BLaER1 treated with 17β-estradiol and CSF1 and Interleukin-3, amounts not matched to agents 10 nM and 100 nM (cell line): ENCODE measurements around the gene P3H2.

Experiments
- H3K27ac ChIP-seq, 11 experiments: shearing (Covaris generic); formaldehyde crosslinking; 2 replicates each; pipeline ENCODE4 v1.8.1; 2022
- H3K27me3 ChIP-seq, 11 experiments: shearing (Covaris generic); formaldehyde crosslinking; 2 replicates each; pipeline ENCODE4 v1.8.1; 2022
- H3K36me3 ChIP-seq, 11 experiments: shearing (Covaris generic); formaldehyde crosslinking; 2 replicates each; pipeline ENCODE4 v1.8.1; 2022
- H3K4me1 ChIP-seq, 10 experiments: shearing (Covaris generic); formaldehyde crosslinking; 2 replicates each; pipeline ENCODE4 v1.8.1; 2022
- H3K4me2 ChIP-seq, 11 experiments: shearing (Covaris generic); formaldehyde crosslinking; 2 replicates each; pipeline ENCODE4 v1.8.1; 2022
- H3K4me3 ChIP-seq, 10 experiments: shearing (Covaris generic); formaldehyde crosslinking; 2 replicates each; pipeline ENCODE4 v1.8.1; 2022
- H3K9ac ChIP-seq, 11 experiments: shearing (Covaris generic); formaldehyde crosslinking; 2 replicates each; pipeline ENCODE4 v1.8.1; 2022
- H3K9me3 ChIP-seq, 11 experiments: shearing (Covaris generic); formaldehyde crosslinking; replicated peaks in 1 of 11; 2 replicates each; pipeline ENCODE4 v1.8.1; 2022
- H4K20me1 ChIP-seq, 11 experiments: shearing (Covaris generic); formaldehyde crosslinking; 2 replicates each; pipeline ENCODE4 v1.8.1; 2022
- Cebpa-rat ChIP-seq, 11 experiments: shearing (Covaris generic); IDR thresholded peaks; 2 replicates each; pipeline ENCODE4 v1.8.1; 2022

P3H2 gene

DNA sequence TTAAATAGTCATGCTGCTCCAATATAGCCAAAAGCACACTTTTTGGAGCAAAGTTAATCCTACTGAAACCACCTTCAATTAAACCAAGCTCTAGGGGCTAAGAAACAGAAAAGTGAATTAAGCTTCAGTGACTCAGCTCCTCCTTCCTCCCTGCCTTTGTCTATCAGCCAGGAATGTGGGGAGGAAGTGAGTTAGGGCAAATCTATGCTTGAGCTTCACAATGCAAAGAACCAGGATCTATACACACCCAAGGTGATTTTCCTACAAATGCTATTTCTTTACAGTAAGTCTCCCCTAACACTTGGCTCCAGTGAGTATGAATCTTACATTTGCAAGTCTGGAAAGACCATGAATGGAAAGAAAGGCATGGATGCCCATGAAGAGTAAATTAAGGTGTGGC, 212.1 kb downstream of the P3H2 start:
- Histone ChIP-seq H3K9ac (no peak overlapping the region), H4K20me1 (no peaks in the 10 kb centered on the region), H3K9me3 (no peaks in the 10 kb centered on the region), H3K4me2 (no peak overlapping the region), H3K27ac (no peak overlapping the region), H3K36me3 (no peaks in the 10 kb centered on the region), H3K4me1 (no peaks in the 10 kb centered on the region; a peak in 2 of 20 replicates), H3K27me3 (no peaks in the 10 kb centered on the region), H3K4me3 (no peak overlapping the region)
- TF ChIP-seq Cebpa-rat (IDR thresholded peaks at IDR 0.05), result no peak

DNA sequence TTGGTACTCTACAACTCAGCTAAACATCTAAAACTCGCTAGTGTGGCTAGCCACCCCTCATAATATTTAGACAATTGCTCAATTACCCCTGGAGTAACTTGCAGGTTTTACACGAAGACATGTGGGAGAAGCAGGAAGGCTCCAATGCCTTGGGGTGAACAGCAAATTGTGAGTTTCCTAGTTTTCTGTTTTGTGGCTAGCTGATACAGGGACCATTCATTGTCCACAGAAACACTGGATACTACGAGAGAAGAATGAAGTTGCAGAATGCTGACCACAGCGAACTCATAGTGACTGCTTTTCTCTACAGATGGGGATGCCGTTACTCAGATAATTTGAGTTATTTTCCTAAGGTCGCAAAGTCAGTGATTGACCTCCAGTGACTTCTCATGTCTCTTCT, 212.9 kb downstream of the P3H2 start:
- H3K4me1 ChIP-seq, result no peaks in the 10 kb centered on the region
- no peak overlapping the region for H3K4me2 ChIP-seq
- no peaks in the 10 kb centered on the region for H3K36me3 ChIP-seq
- H3K27ac ChIP-seq, result no peak overlapping the region
- no peaks in the 10 kb centered on the region for H4K20me1 ChIP-seq
- H3K9me3 ChIP-seq, result no peaks in the 10 kb centered on the region
- TF ChIP-seq Cebpa-rat (IDR thresholded peaks at IDR 0.05), result no peak
- no peaks in the 10 kb centered on the region for H3K27me3 ChIP-seq
- no peak overlapping the region for H3K4me3 ChIP-seq
- H3K9ac ChIP-seq, result no peak overlapping the region
